ENCODE measurements around the gene FAIM2. TPM values are rescaled to one million over a fixed set of nuclear protein-coding genes. Genes with fewer than 3 reads are reported as not detected.

Gene FAIM2
- total RNA-seq, 1 experiment from 2014 or later, result 0.22 TPM

DNA sequence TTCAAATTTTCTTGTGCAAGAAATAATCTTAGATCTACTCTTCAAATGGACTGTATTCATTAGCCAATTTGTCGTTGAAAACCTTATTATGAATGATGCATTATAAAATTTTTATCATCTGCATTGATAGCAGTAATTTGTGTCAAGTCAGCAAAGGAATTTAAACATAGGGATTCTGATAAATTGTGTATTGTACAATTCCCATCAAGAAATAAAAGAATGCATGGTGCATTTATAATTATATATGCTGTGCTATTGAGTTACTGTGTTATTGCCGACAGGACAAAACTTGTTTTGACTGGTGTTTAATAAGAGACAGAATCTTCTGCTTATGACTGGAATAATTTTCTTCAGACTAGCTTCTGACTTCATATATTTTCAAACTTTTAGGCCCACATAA lies 57.7 kb downstream of the FAIM2 start (continued):
- TF ChIP-seq, protein P1, sequence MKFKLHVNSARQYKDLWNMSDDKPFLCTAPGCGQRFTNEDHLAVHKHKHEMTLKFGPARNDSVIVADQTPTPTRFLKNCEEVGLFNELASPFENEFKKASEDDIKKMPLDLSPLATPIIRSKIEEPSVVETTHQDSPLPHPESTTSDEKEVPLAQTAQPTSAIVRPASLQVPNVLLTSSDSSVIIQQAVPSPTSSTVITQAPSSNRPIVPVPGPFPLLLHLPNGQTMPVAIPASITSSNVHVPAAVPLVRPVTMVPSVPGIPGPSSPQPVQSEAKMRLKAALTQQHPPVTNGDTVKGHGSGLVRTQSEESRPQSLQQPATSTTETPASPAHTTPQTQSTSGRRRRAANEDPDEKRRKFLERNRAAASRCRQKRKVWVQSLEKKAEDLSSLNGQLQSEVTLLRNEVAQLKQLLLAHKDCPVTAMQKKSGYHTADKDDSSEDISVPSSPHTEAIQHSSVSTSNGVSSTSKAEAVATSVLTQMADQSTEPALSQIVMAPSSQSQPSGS (CRISPR knock-in tag; IDR thresholded peaks at IDR 0.05; ENCODE audit: borderline replicate concordance, low read depth), result no peak
- TF ChIP-seq ETV6 (CRISPR knock-in tag; IDR thresholded peaks at IDR 0.05), result no peak
- TF ChIP-seq, protein P2, sequence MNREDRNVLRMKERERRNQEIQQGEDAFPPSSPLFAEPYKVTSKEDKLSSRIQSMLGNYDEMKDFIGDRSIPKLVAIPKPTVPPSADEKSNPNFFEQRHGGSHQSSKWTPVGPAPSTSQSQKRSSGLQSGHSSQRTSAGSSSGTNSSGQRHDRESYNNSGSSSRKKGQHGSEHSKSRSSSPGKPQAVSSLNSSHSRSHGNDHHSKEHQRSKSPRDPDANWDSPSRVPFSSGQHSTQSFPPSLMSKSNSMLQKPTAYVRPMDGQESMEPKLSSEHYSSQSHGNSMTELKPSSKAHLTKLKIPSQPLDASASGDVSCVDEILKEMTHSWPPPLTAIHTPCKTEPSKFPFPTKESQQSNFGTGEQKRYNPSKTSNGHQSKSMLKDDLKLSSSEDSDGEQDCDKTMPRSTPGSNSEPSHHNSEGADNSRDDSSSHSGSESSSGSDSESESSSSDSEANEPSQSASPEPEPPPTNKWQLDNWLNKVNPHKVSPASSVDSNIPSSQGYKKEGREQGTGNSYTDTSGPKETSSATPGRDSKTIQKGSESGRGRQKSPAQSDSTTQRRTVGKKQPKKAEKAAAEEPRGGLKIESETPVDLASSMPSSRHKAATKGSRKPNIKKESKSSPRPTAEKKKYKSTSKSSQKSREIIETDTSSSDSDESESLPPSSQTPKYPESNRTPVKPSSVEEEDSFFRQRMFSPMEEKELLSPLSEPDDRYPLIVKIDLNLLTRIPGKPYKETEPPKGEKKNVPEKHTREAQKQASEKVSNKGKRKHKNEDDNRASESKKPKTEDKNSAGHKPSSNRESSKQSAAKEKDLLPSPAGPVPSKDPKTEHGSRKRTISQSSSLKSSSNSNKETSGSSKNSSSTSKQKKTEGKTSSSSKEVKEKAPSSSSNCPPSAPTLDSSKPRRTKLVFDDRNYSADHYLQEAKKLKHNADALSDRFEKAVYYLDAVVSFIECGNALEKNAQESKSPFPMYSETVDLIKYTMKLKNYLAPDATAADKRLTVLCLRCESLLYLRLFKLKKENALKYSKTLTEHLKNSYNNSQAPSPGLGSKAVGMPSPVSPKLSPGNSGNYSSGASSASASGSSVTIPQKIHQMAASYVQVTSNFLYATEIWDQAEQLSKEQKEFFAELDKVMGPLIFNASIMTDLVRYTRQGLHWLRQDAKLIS (CRISPR knock-in tag; IDR thresholded peaks at IDR 0.05; ENCODE audit: borderline replicate concordance), result no peak
- TF ChIP-seq SMAD3 (CRISPR knock-in tag; IDR thresholded peaks at IDR 0.05; ENCODE audit: borderline replicate concordance), result no peak
- TF ChIP-seq, protein P3, sequence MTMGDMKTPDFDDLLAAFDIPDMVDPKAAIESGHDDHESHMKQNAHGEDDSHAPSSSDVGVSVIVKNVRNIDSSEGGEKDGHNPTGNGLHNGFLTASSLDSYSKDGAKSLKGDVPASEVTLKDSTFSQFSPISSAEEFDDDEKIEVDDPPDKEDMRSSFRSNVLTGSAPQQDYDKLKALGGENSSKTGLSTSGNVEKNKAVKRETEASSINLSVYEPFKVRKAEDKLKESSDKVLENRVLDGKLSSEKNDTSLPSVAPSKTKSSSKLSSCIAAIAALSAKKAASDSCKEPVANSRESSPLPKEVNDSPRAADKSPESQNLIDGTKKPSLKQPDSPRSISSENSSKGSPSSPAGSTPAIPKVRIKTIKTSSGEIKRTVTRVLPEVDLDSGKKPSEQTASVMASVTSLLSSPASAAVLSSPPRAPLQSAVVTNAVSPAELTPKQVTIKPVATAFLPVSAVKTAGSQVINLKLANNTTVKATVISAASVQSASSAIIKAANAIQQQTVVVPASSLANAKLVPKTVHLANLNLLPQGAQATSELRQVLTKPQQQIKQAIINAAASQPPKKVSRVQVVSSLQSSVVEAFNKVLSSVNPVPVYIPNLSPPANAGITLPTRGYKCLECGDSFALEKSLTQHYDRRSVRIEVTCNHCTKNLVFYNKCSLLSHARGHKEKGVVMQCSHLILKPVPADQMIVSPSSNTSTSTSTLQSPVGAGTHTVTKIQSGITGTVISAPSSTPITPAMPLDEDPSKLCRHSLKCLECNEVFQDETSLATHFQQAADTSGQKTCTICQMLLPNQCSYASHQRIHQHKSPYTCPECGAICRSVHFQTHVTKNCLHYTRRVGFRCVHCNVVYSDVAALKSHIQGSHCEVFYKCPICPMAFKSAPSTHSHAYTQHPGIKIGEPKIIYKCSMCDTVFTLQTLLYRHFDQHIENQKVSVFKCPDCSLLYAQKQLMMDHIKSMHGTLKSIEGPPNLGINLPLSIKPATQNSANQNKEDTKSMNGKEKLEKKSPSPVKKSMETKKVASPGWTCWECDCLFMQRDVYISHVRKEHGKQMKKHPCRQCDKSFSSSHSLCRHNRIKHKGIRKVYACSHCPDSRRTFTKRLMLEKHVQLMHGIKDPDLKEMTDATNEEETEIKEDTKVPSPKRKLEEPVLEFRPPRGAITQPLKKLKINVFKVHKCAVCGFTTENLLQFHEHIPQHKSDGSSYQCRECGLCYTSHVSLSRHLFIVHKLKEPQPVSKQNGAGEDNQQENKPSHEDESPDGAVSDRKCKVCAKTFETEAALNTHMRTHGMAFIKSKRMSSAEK (CRISPR knock-in tag; IDR thresholded peaks at IDR 0.05; ENCODE audit: borderline replicate concordance), result no peak

DNA sequence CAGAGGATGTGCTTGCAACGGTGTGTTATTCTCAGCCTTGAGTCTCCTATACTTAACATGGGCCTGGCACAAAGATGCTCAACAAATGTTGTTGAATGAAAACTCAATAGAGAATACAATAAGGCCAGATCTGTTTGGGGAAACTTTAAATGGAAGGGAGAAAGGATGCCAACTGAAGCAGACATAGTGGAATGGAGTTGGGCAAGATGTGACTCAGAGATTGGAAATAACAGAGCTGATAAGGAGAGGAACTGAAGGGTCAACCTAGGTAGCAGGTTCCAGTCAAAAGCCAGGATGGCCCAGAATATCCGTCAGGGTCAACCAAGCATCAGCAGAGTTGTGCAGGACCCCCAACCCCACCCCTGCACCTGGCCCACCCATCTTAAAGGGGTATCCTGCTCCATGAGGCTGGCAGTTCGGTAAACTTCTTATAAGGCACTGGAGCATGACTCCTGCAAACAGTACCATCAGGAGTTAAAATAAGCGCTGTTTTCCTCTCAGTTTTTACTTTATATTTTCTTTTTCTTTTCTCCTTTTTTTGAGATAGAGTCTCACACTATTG lies 59.7 kb downstream of the FAIM2 start:
- Mint-ChIP-seq H3K27me3 (ENCODE audit: low read depth) (peaks cover 35% of the 10 kb centered on the region), H3K4me1 (peaks cover 13% of the 10 kb centered on the region), H3K4me3 (peak overlapping the region; percentile 92; the same call in 1 of the 2 replicates), H3K36me3 (no peaks in the 10 kb centered on the region), H3K9me3 (peaks cover 4% of the 10 kb centered on the region), H3K27ac (no peak overlapping the region; the same call in 1 of the 2 replicates)
- ATAC-seq (no peak), DNase-seq (ENCODE audit: low spot score) (no peak)
- ChIA-PET POLR2A (no interaction called here), CTCF (interaction anchor here (0.6 to 2.8 kb wide), 9 partner anchors 8 to 124 kb away, joined by 3 to 12 read pairs (median 4); partner anchors contain the start of gene NCKAP5L)
- TF ChIP-seq, protein P4, sequence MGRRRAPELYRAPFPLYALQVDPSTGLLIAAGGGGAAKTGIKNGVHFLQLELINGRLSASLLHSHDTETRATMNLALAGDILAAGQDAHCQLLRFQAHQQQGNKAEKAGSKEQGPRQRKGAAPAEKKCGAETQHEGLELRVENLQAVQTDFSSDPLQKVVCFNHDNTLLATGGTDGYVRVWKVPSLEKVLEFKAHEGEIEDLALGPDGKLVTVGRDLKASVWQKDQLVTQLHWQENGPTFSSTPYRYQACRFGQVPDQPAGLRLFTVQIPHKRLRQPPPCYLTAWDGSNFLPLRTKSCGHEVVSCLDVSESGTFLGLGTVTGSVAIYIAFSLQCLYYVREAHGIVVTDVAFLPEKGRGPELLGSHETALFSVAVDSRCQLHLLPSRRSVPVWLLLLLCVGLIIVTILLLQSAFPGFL (CRISPR knock-in tag; IDR thresholded peaks at IDR 0.05; ENCODE audit: borderline replicate concordance), result no peak
- TF ChIP-seq RORB (CRISPR knock-in tag; IDR thresholded peaks at IDR 0.05) (no peak), SMAD3 (CRISPR knock-in tag; IDR thresholded peaks at IDR 0.05; ENCODE audit: borderline replicate concordance) (no peak), CBFB (CRISPR knock-in tag; IDR thresholded peaks at IDR 0.05; ENCODE audit: low read depth) (no peak), ZNF671 (CRISPR knock-in tag; IDR thresholded peaks at IDR 0.05) (no peak)
- TF ChIP-seq, protein P5, sequence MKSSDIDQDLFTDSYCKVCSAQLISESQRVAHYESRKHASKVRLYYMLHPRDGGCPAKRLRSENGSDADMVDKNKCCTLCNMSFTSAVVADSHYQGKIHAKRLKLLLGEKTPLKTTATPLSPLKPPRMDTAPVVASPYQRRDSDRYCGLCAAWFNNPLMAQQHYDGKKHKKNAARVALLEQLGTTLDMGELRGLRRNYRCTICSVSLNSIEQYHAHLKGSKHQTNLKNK (CRISPR knock-in tag; IDR thresholded peaks at IDR 0.05), result no peak
- TF ChIP-seq, protein P6, sequence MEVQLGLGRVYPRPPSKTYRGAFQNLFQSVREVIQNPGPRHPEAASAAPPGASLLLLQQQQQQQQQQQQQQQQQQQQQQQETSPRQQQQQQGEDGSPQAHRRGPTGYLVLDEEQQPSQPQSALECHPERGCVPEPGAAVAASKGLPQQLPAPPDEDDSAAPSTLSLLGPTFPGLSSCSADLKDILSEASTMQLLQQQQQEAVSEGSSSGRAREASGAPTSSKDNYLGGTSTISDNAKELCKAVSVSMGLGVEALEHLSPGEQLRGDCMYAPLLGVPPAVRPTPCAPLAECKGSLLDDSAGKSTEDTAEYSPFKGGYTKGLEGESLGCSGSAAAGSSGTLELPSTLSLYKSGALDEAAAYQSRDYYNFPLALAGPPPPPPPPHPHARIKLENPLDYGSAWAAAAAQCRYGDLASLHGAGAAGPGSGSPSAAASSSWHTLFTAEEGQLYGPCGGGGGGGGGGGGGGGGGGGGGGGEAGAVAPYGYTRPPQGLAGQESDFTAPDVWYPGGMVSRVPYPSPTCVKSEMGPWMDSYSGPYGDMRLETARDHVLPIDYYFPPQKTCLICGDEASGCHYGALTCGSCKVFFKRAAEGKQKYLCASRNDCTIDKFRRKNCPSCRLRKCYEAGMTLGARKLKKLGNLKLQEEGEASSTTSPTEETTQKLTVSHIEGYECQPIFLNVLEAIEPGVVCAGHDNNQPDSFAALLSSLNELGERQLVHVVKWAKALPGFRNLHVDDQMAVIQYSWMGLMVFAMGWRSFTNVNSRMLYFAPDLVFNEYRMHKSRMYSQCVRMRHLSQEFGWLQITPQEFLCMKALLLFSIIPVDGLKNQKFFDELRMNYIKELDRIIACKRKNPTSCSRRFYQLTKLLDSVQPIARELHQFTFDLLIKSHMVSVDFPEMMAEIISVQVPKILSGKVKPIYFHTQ (CRISPR knock-in tag; IDR thresholded peaks at IDR 0.05), result no peak
- TF ChIP-seq, protein P7, sequence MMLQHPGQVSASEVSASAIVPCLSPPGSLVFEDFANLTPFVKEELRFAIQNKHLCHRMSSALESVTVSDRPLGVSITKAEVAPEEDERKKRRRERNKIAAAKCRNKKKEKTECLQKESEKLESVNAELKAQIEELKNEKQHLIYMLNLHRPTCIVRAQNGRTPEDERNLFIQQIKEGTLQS (CRISPR knock-in tag; conservative IDR thresholded peaks at IDR 0.05), result no peak
- TF ChIP-seq, protein P8, sequence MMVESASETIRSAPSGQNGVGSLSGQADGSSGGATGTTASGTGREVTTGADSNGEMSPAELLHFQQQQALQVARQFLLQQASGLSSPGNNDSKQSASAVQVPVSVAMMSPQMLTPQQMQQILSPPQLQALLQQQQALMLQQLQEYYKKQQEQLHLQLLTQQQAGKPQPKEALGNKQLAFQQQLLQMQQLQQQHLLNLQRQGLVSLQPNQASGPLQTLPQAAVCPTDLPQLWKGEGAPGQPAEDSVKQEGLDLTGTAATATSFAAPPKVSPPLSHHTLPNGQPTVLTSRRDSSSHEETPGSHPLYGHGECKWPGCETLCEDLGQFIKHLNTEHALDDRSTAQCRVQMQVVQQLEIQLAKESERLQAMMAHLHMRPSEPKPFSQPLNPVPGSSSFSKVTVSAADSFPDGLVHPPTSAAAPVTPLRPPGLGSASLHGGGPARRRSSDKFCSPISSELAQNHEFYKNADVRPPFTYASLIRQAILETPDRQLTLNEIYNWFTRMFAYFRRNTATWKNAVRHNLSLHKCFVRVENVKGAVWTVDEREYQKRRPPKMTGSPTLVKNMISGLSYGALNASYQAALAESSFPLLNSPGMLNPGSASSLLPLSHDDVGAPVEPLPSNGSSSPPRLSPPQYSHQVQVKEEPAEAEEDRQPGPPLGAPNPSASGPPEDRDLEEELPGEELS (CRISPR knock-in tag; IDR thresholded peaks at IDR 0.05), result no peak
